Left lung (tissue), 10 donors: ENCODE measurements around the gene VAV3. TPM values are rescaled to one million over a fixed set of nuclear protein-coding genes. Genes with fewer than 3 reads are reported as not detected.
A peak's percentile ranks its signal among the peaks of the same experiment; 100 is the strongest.

Experiments used
- ATAC-seq: fragments of 200-7000 bp; cut with Tn5 transposase; one replicate; pipeline ENCODE4 v1.9.1; 2020; ENCODE audit warnings: moderate library complexity
- DNase-seq, 4 donors: peaks; one replicate each; pipeline ENCODE4 v3.0.0-alpha.2; 2013 to 2020
- H3K27ac ChIP-seq, 2 donors: fragments of 200-600 bp; sonication (generic) in 1 of 2; one replicate each; pipeline versions ENCODE4 v1.5.0 to v1.8.0; 2020 to 2021
- H3K27me3 ChIP-seq, 2 donors: fragments of 200-600 bp; sonication (generic) in 1 of 2; one replicate each; pipeline versions ENCODE4 v1.5.0 to v1.8.0; 2020 to 2021
- H3K36me3 ChIP-seq, 2 donors: fragments of 200-600 bp; sonication (generic) in 1 of 2; one replicate each; pipeline versions ENCODE4 v1.5.0 to v1.8.0; 2020 to 2021
- H3K4me1 ChIP-seq, 2 donors: fragments of 200-600 bp; one replicate each; pipeline ENCODE4 v1.8.0; 2021
- H3K4me3 ChIP-seq, 2 donors: fragments of 200-600 bp; sonication (generic) in 1 of 2; one replicate each; pipeline versions ENCODE4 v1.5.0 to v1.8.0; 2020 to 2021; ENCODE audit warnings: mild to moderate bottlenecking in 1 of 2
- H3K9me3 ChIP-seq, 2 donors: fragments of 200-600 bp; sonication (generic) in 1 of 2; one replicate each; pipeline versions ENCODE4 v1.5.0 to v1.8.0; 2020 to 2021
- intact Hi-C, 2 donors: fragments of 100-400 bp; cut with DNase I; formaldehyde crosslinking; loops; one replicate each; pipeline versions ENCODE4 v1.11.2 to v1.14.2; 2022
- polyA plus RNA-seq, 6 donors: library from polyadenylated mRNA; unstranded; fragments of 120-200 nt; gene quantifications; one replicate each; pipeline ENCODE4 v1.2.1, GENCODE V29; 2013; ENCODE audit not compliant: insufficient read length in 6 of 6
- total RNA-seq, 2 donors: library from RNA; stranded (reverse); fragmentation: NEBNext Ultra II Directional; extraction: Animal tissue kit (Norgen Biotek cat#: 25700); gene quantifications; one replicate each; pipeline ENCODE4 v1.2.1, GENCODE V29; 2021
- TF ChIP-seq, protein P1 (sequence below), 2 donors: fragments of 200-600 bp; sonication (generic) in 1 of 2; IDR thresholded peaks; one replicate each; pipeline versions ENCODE4 v1.5.0 to v1.8.0; 2021; ENCODE audit warnings: antibody characterized with exemption in 2 of 2
- donor health status: DM: no; HTN: yes; CAD: no.
- donor health status: DM: no; HTN: no; CAD: no.

VAV3 gene
- total and polyA plus RNA-seq, 8 donors = 5.3 to 14.5 (median 7.2) TPM

- TF ChIP-seq, protein P1, sequence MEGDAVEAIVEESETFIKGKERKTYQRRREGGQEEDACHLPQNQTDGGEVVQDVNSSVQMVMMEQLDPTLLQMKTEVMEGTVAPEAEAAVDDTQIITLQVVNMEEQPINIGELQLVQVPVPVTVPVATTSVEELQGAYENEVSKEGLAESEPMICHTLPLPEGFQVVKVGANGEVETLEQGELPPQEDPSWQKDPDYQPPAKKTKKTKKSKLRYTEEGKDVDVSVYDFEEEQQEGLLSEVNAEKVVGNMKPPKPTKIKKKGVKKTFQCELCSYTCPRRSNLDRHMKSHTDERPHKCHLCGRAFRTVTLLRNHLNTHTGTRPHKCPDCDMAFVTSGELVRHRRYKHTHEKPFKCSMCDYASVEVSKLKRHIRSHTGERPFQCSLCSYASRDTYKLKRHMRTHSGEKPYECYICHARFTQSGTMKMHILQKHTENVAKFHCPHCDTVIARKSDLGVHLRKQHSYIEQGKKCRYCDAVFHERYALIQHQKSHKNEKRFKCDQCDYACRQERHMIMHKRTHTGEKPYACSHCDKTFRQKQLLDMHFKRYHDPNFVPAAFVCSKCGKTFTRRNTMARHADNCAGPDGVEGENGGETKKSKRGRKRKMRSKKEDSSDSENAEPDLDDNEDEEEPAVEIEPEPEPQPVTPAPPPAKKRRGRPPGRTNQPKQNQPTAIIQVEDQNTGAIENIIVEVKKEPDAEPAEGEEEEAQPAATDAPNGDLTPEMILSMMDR (IDR thresholded peaks at IDR 0.05) = no peak
- ATAC-seq (no peak), DNase-seq (no peak)
- Histone ChIP-seq H3K9me3 (no peaks in the 10 kb centered on the region), H3K27ac (no peak overlapping the region), H3K4me1 (no peaks in the 10 kb centered on the region), H3K36me3 (peaks cover 0 to 5% of the 10 kb centered on the region in 2 donors), H3K27me3 (no peaks in the 10 kb centered on the region), H3K4me3 (no peak overlapping the region)
- intact Hi-C loops = no loop called here
Measured at GRCh38 chr1:107600607-107601160, 364.3 kb downstream of the VAV3 start.

DNA sequence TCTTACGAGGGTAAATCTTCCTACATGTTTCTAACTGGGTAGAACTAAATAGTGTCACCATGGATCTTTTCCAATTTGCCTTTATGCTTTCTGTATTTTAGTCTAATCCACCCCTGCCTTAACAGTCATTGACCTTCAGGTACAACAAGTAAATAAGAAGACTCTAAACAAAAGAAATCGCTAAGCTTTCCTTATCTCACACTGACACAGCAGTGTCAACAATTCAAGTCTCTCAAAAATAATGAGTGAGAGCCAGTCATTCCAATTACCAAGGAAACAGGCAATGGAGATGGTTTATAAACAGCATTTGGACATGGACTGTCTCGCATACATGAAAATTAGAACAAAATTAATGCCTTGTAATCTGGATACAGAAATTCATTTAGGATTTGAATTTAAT, 365.8 kb downstream of the VAV3 start:
- no peak for DNase-seq
- H3K9me3 ChIP-seq = no peaks in the 10 kb centered on the region
- TF ChIP-seq, protein P1 (IDR thresholded peaks at IDR 0.05) = no peak
- H3K4me1 ChIP-seq = no peaks in the 10 kb centered on the region
- intact Hi-C loops = no loop called here
- no peak overlapping the region for H3K4me3 ChIP-seq
- H3K27me3 ChIP-seq = no peaks in the 10 kb centered on the region
- peaks cover 0 to 6% of the 10 kb centered on the region in 2 donors for H3K36me3 ChIP-seq
- H3K27ac ChIP-seq = no peak overlapping the region
- ATAC-seq = no peak

DNA sequence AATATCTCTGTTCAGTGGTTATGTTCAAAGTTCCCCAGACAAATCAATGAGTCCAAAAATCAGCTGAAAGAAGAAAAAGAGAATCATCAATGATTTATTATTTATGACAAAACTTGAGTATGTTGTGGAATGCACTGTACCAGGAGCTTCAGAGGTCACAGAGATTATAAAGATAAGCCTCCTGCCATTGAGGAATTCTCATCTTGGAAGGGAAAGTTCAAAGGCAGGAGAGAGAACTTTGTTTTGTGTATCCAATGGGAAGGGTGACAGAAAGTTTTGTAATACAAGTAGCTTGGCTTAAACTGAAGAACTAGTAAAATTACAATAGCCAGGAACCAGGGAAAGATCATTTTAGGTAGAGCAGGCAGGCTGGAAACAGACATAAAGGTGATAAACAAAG, 367.7 kb downstream of the VAV3 start:
- Histone ChIP-seq H3K4me1 (peaks cover 0 to 9% of the 10 kb centered on the region in 2 donors), H3K27me3 (no peaks in the 10 kb centered on the region), H3K4me3 (no peak overlapping the region), H3K36me3 (peaks cover 0 to 6% of the 10 kb centered on the region in 2 donors), H3K27ac (no peak overlapping the region), H3K9me3 (no peaks in the 10 kb centered on the region)
- intact Hi-C loops = no loop called here
- DNase-seq (no peak), ATAC-seq (no peak)
- TF ChIP-seq, protein P1 (IDR thresholded peaks at IDR 0.05) = no peak

DNA sequence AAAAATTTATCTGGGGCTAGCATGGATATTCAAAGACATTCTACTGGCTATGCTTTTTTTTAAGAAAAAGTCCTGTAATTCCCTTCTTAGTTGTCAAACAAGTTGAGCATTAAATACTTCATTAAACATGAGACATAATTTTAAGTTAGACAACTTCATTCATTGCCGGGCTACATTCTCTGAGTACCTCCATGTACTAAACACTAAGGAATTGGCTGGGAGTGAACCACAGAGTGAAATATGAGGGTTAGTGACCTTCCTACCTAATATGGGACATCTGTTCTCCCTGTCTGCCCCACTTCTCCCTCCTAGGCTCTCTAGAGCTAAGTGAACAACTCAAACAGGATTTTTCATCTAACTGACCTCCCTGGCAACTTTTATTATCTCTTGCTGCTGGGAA, 370.4 kb downstream of the VAV3 start:
- peaks cover 0 to 6% of the 10 kb centered on the region in 2 donors for H3K36me3 ChIP-seq
- DNase-seq (no peak), ATAC-seq (no peak)
- H3K27ac ChIP-seq = no peak overlapping the region
- intact Hi-C loops = no loop called here
- no peaks in the 10 kb centered on the region for H3K27me3 ChIP-seq
- H3K4me3 ChIP-seq = no peak overlapping the region
- TF ChIP-seq, protein P1 (IDR thresholded peaks at IDR 0.05) = no peak
- no peaks in the 10 kb centered on the region for H3K9me3 ChIP-seq
- H3K4me1 ChIP-seq = peaks cover 0 to 9% of the 10 kb centered on the region in 2 donors

GRCh38 chr1:107593501-107594209, 371.3 kb downstream of the VAV3 start:
- H3K27me3 ChIP-seq = no peaks in the 10 kb centered on the region
- peak; percentile 72 for ATAC-seq
- DNase-seq = no peak
- peaks cover 0 to 9% of the 10 kb centered on the region in 2 donors for H3K4me1 ChIP-seq
- no peaks in the 10 kb centered on the region for H3K9me3 ChIP-seq
- peaks cover 0 to 6% of the 10 kb centered on the region in 2 donors for H3K36me3 ChIP-seq
- no peak overlapping the region for H3K4me3 ChIP-seq
- TF ChIP-seq, protein P1 (IDR thresholded peaks at IDR 0.05) = no peak
- intact Hi-C loops = no loop called here
- no peak overlapping the region for H3K27ac ChIP-seq
